ENCODE measurements around the gene SGMS1.
"Not testable (repeated sequence)": the region's sequence is repeated elsewhere in the genome, so short reads cannot be mapped to it uniquely, and the experiment has no call there.

DNA sequence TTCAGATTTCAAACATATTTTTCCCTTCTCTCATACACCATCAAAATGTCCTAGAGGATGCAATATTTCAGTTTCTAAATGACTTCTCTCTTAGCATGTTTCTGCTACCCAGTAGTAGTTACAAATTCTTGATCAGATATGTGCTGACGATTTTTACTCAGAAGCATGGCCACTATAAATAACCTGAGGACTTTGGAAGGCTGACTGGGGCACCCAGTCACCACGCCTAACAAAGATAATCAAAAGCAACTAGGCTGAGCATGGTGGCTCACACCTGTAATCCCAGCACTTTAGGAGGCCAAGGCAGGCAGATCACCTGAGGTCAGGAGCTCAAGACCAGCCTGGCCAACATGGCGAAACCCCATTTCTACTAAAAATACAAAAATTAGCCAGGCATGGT is 259.0 kb downstream of the SGMS1 start:
- TF ChIP-seq, protein P1, sequence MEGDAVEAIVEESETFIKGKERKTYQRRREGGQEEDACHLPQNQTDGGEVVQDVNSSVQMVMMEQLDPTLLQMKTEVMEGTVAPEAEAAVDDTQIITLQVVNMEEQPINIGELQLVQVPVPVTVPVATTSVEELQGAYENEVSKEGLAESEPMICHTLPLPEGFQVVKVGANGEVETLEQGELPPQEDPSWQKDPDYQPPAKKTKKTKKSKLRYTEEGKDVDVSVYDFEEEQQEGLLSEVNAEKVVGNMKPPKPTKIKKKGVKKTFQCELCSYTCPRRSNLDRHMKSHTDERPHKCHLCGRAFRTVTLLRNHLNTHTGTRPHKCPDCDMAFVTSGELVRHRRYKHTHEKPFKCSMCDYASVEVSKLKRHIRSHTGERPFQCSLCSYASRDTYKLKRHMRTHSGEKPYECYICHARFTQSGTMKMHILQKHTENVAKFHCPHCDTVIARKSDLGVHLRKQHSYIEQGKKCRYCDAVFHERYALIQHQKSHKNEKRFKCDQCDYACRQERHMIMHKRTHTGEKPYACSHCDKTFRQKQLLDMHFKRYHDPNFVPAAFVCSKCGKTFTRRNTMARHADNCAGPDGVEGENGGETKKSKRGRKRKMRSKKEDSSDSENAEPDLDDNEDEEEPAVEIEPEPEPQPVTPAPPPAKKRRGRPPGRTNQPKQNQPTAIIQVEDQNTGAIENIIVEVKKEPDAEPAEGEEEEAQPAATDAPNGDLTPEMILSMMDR (IDR thresholded peaks at IDR 0.05), result not testable (repeated sequence)
- not testable (repeated sequence) for TF ChIP-seq POLR2AphosphoS5 (IDR thresholded peaks at IDR 0.05)
